Lung (tissue), 12 donors: ENCODE data around the gene PRTFDC1. TPM values are rescaled to one million over a fixed set of nuclear protein-coding genes. Genes with fewer than 3 reads are reported as not detected.

Experiments used
- ATAC-seq: fragments of 200-7000 bp; cut with Tn5 transposase; one replicate; pipeline ENCODE4 v1.9.1; 2020; ENCODE audit warnings: moderate number of reproducible peaks; ENCODE audit not compliant: insufficient read depth, low FRiP score
- DNase-seq, 3 donors: peaks; one replicate each; pipeline ENCODE4 v3.0.0-alpha.2; 2013 to 2017
- H3K27ac ChIP-seq, 2 donors: one replicate each; pipeline ENCODE4 v1.5.1; 2013; ENCODE audit warnings: mild to moderate bottlenecking in 2 of 2, moderate library complexity in 2 of 2, control low read depth in 1 of 2, inconsistent platforms in 1 of 2, low read depth in 1 of 2, low read length in 1 of 2
- H3K27me3 ChIP-seq, 3 donors: one replicate each; pipeline ENCODE4 v1.5.1; 2013; ENCODE audit warnings: low read length in 2 of 3; ENCODE audit not compliant: control insufficient read depth in 3 of 3, insufficient read depth in 3 of 3
- H3K36me3 ChIP-seq, 4 donors: one replicate each; pipeline ENCODE4 v1.5.1; 2013; ENCODE audit warnings: low read length in 4 of 4, mild to moderate bottlenecking in 1 of 4, moderate library complexity in 1 of 4; ENCODE audit not compliant: control insufficient read depth in 4 of 4, insufficient read depth in 4 of 4
- H3K4me1 ChIP-seq, 5 donors: one replicate each; pipeline ENCODE4 v1.5.1; 2013; ENCODE audit warnings: low read length in 5 of 5, mild to moderate bottlenecking in 2 of 5, moderate library complexity in 1 of 5; ENCODE audit not compliant: control insufficient read depth in 5 of 5, insufficient read depth in 5 of 5
- H3K4me3 ChIP-seq: one replicate; pipeline ENCODE4 v1.5.1; 2013; ENCODE audit warnings: mild to moderate bottlenecking, control low read depth, moderate library complexity
- H3K9ac ChIP-seq, 2 donors: one replicate each; pipeline ENCODE4 v1.5.1; 2013; ENCODE audit warnings: low read length in 2 of 2, control low read depth in 1 of 2; ENCODE audit not compliant: insufficient read depth in 1 of 2
- H3K9me3 ChIP-seq, 4 donors: one replicate each; pipeline ENCODE4 v1.5.1; 2013; ENCODE audit warnings: low read length in 3 of 4, mild to moderate bottlenecking in 1 of 4, moderate library complexity in 1 of 4; ENCODE audit not compliant: control insufficient read depth in 4 of 4, insufficient read depth in 3 of 4
- WGBS, 2 donors: extraction: QIAGEN DNeasy Blood & Tissue Kit; methylation state at CpG; one replicate each; pipeline ENCODE4 v1.1.7; 2013; 5-methylcytosine and 5-hydroxymethylcytosine counted together
- polyA plus RNA-seq, 2 donors: library from polyadenylated mRNA; stranded (reverse); fragments of 200-250 nt; gene quantifications; one replicate each; pipeline ENCODE4 v1.2.1, GENCODE V29; 2013
- total RNA-seq, 2 donors: library from RNA; depleted of rRNA in 1 of 2; stranded (reverse); fragments of >200 nt in 1 of 2; gene quantifications; one replicate each; pipeline ENCODE4 v1.2.1, GENCODE V29; 2014 to 2021
- TF ChIP-seq, protein P1 (sequence below): IDR thresholded peaks from 2 replicates; pipeline ENCODE4 v1.5.1; 2012; ENCODE audit warnings: mild to moderate bottlenecking; ENCODE audit errors: control extremely low read depth, extremely low read depth
- donor health status: control.
- donor health status: control.
- donor health status: Bipolar disorder and iron deficiency.
- donor health status: healthy.
- donor health status: DM: yes; HTN: yes; CAD: no.

Gene PRTFDC1
- total and polyA plus RNA-seq, 4 donors, result 1.6 to 12.5 (median 3.1) TPM

DNA sequence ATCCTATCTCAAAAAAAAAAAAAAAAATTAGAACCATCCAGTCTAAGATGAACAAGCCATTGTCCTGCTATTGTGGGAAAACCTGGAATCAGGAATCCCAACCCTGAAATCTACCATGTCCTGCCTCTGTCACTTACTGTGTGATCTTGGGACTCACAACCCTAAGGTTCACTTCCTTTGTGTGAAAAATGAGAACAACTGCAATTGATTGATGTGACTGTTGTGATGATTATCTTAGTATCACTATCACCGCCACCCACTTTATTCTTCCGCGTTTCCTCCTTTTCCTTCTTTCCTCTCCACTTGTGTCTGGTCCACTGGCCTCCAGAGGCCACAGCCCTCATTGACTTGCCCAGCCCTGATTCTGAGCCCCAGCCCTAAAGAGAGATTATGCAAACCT, 12.6 kb upstream of the PRTFDC1 start:
- H3K36me3 ChIP-seq, result no peaks in the 10 kb centered on the region
- DNase-seq, result no peak
- no peak overlapping the region for H3K27ac ChIP-seq
- H3K4me1 ChIP-seq, result peaks cover 0 to 7% (median 0%) of the 10 kb centered on the region in 5 donors
- no peaks in the 10 kb centered on the region for H3K27me3 ChIP-seq
- no peak overlapping the region for H3K9ac ChIP-seq
- 83 to 86% methylated on average over 3 of the region's 3 CpGs for WGBS, 2 donors
- H3K4me3 ChIP-seq, result no peak overlapping the region
- no peaks in the 10 kb centered on the region for H3K9me3 ChIP-seq
- TF ChIP-seq, protein P1, sequence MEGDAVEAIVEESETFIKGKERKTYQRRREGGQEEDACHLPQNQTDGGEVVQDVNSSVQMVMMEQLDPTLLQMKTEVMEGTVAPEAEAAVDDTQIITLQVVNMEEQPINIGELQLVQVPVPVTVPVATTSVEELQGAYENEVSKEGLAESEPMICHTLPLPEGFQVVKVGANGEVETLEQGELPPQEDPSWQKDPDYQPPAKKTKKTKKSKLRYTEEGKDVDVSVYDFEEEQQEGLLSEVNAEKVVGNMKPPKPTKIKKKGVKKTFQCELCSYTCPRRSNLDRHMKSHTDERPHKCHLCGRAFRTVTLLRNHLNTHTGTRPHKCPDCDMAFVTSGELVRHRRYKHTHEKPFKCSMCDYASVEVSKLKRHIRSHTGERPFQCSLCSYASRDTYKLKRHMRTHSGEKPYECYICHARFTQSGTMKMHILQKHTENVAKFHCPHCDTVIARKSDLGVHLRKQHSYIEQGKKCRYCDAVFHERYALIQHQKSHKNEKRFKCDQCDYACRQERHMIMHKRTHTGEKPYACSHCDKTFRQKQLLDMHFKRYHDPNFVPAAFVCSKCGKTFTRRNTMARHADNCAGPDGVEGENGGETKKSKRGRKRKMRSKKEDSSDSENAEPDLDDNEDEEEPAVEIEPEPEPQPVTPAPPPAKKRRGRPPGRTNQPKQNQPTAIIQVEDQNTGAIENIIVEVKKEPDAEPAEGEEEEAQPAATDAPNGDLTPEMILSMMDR, result no peak
- no peak for ATAC-seq

DNA sequence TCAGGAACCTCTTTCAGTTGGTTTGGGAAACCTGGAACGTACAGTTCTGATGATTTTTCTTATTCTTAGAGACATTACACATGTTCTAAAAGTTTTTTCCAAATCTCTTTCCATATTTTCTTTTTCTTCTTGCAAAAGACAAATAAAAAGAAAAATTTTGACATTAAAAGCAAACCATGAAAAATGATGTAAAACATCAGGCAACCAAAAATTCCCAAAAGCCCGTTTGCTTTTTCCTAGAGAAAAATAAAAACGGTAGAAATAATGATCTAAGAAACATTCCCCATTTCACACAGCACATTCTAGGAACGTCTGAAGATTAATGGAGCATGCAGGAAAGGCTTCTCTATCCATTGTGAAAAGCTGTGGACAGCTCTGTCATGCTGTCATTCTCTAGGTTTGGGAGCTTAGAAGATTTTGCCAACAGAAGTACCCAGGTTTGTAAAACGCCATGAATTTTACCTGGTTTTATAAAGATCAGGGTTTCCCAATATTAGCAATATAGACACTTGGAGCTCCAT, 11.2 kb upstream of the PRTFDC1 start:
- no peak overlapping the region for H3K27ac ChIP-seq
- no peak overlapping the region for H3K9ac ChIP-seq
- H3K27me3 ChIP-seq, result no peaks in the 10 kb centered on the region
- WGBS, 2 donors, result 76 to 77% methylated on average over 5 of the region's 5 CpGs
- TF ChIP-seq, protein P1, result no peak
- DNase-seq (no peak), ATAC-seq (no peak)
- H3K36me3 ChIP-seq, result no peaks in the 10 kb centered on the region
- H3K4me1 ChIP-seq, result peaks cover 0 to 21% (median 4%) of the 10 kb centered on the region in 5 donors
- H3K9me3 ChIP-seq, result no peaks in the 10 kb centered on the region
- H3K4me3 ChIP-seq, result no peak overlapping the region

DNA sequence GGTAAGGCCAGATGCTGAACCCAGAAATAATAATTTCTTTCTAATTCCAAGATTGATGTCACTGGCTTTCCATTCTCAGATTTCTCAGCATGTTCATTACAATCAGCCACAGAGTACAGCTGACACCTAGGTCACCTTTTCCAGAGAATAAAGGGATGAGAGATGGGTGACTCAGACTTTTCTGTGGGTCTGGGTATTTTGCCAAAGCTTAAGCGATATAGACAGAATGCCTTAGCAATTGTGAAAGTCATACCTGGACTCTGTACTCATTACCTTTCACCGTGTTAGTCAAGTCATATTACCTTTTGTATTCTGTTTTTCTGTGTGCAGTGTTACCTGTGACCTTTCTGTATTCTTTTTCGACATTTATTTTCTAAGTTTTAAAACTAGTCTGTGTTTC, 10.6 kb upstream of the PRTFDC1 start:
- H3K27ac ChIP-seq, result no peak overlapping the region
- H3K9me3 ChIP-seq, result no peaks in the 10 kb centered on the region
- ATAC-seq (no peak), DNase-seq (no peak)
- H3K36me3 ChIP-seq, result no peaks in the 10 kb centered on the region
- TF ChIP-seq, protein P1, result no peak
- H3K4me1 ChIP-seq, result peaks cover 0 to 26% (median 4%) of the 10 kb centered on the region in 5 donors
- H3K4me3 ChIP-seq, result no peak overlapping the region
- 58 to 77% methylated on average over 3 of the region's 3 CpGs for WGBS, 2 donors
- H3K27me3 ChIP-seq, result no peaks in the 10 kb centered on the region
- H3K9ac ChIP-seq, result no peak overlapping the region

DNA sequence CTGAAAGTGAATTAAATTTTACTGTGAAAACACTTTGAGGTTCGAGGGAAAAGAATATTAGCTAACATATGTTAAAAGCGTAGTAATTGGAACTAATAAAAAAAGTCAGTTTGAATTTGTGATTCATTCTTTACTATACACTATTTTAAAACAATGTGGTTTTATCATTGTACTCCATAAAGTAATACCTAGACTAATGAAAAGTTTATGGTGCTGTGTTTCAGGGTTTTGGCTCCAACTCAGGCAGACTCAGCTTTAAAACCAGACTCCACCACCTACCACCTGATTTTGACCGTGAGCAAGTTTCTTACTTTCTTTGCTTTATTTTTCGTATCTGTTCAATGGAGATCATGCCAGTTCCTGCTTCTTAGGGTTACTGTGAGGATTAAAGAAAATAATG, 9.2 kb upstream of the PRTFDC1 start:
- Histone ChIP-seq H3K27ac (no peak overlapping the region), H3K9me3 (no peaks in the 10 kb centered on the region), H3K36me3 (no peaks in the 10 kb centered on the region), H3K4me3 (no peak overlapping the region), H3K4me1 (peaks cover 0 to 39% (median 5%) of the 10 kb centered on the region in 5 donors), H3K27me3 (no peaks in the 10 kb centered on the region), H3K9ac (no peak overlapping the region)
- ATAC-seq, result no peak
- TF ChIP-seq, protein P1, result no peak
- 89 to 95% methylated on average over 4 of the region's 4 CpGs for WGBS, 2 donors
- DNase-seq, result no peak
